Left lung (tissue), 10 donors: ENCODE results near the gene TMEM61. TPM values are rescaled to one million over a fixed set of nuclear protein-coding genes. Genes with fewer than 3 reads are reported as not detected.

Source experiments
- ATAC-seq: fragments of 200-7000 bp; cut with Tn5 transposase; one replicate; pipeline ENCODE4 v1.9.1; 2020; ENCODE audit warnings: moderate library complexity
- DNase-seq, 4 donors: peaks; one replicate each; pipeline ENCODE4 v3.0.0-alpha.2; 2013 to 2020
- H3K27ac ChIP-seq, 2 donors: fragments of 200-600 bp; sonication (generic) in 1 of 2; one replicate each; pipeline versions ENCODE4 v1.5.0 to v1.8.0; 2020 to 2021
- H3K27me3 ChIP-seq, 2 donors: fragments of 200-600 bp; sonication (generic) in 1 of 2; one replicate each; pipeline versions ENCODE4 v1.5.0 to v1.8.0; 2020 to 2021
- H3K36me3 ChIP-seq, 2 donors: fragments of 200-600 bp; sonication (generic) in 1 of 2; one replicate each; pipeline versions ENCODE4 v1.5.0 to v1.8.0; 2020 to 2021
- H3K4me1 ChIP-seq, 2 donors: fragments of 200-600 bp; one replicate each; pipeline ENCODE4 v1.8.0; 2021
- H3K4me3 ChIP-seq, 2 donors: fragments of 200-600 bp; sonication (generic) in 1 of 2; one replicate each; pipeline versions ENCODE4 v1.5.0 to v1.8.0; 2020 to 2021; ENCODE audit warnings: mild to moderate bottlenecking in 1 of 2
- H3K9me3 ChIP-seq, 2 donors: fragments of 200-600 bp; sonication (generic) in 1 of 2; one replicate each; pipeline versions ENCODE4 v1.5.0 to v1.8.0; 2020 to 2021
- intact Hi-C, 2 donors: fragments of 100-400 bp; cut with DNase I; formaldehyde crosslinking; loops; one replicate each; pipeline versions ENCODE4 v1.11.2 to v1.14.2; 2022
- polyA plus RNA-seq, 6 donors: library from polyadenylated mRNA; unstranded; fragments of 120-200 nt; gene quantifications; one replicate each; pipeline ENCODE4 v1.2.1, GENCODE V29; 2013; ENCODE audit not compliant: insufficient read length in 6 of 6
- total RNA-seq, 2 donors: library from RNA; stranded (reverse); fragmentation: NEBNext Ultra II Directional; extraction: Animal tissue kit (Norgen Biotek cat#: 25700); gene quantifications; one replicate each; pipeline ENCODE4 v1.2.1, GENCODE V29; 2021
- TF ChIP-seq, protein P1 (sequence below), 2 donors: fragments of 200-600 bp; sonication (generic) in 1 of 2; IDR thresholded peaks; one replicate each; pipeline versions ENCODE4 v1.5.0 to v1.8.0; 2021; ENCODE audit warnings: antibody characterized with exemption in 2 of 2
- donor health status: DM: no; HTN: yes; CAD: no.
- donor health status: DM: no; HTN: no; CAD: no.

TMEM61 gene
- total and polyA plus RNA-seq, 8 donors, result 0.20 to 1.6 (median 0.28) TPM

DNA sequence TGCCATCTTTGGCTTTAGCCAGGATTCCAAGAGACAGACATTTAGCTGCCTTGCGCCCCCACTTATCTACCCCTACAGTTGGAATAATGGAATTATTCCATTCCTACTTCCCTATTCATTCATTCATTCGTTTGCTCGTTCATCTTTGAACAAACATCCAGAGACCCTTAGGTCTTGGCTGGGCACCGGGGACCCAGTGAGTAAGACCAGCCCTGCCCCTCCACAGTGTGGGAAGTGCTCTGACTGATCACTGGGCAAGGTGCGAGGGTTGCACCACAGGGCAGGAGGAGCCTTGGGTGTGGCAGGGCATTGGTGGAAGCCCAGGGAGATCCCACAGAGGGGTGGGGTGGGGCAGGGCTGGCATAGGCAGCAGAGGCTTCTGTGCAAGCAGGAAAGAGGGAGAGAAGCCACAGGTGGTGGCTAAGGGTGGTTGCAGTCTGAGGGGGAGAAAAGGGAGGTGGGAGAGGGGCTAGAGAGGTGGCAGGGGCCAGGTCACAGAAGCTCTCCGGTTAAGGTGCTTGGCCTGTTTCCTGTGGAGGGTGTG is 35.0 kb upstream of the TMEM61 start:
- H3K27ac ChIP-seq, result no peak overlapping the region
- H3K4me3 ChIP-seq, result no peak overlapping the region
- no peaks in the 10 kb centered on the region for H3K27me3 ChIP-seq
- DNase-seq, result peak in 2 of 4 donors; percentile 44 to 76
- TF ChIP-seq, protein P1, sequence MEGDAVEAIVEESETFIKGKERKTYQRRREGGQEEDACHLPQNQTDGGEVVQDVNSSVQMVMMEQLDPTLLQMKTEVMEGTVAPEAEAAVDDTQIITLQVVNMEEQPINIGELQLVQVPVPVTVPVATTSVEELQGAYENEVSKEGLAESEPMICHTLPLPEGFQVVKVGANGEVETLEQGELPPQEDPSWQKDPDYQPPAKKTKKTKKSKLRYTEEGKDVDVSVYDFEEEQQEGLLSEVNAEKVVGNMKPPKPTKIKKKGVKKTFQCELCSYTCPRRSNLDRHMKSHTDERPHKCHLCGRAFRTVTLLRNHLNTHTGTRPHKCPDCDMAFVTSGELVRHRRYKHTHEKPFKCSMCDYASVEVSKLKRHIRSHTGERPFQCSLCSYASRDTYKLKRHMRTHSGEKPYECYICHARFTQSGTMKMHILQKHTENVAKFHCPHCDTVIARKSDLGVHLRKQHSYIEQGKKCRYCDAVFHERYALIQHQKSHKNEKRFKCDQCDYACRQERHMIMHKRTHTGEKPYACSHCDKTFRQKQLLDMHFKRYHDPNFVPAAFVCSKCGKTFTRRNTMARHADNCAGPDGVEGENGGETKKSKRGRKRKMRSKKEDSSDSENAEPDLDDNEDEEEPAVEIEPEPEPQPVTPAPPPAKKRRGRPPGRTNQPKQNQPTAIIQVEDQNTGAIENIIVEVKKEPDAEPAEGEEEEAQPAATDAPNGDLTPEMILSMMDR (IDR thresholded peaks at IDR 0.05), result no peak
- ATAC-seq, result peak; percentile 72
- no peaks in the 10 kb centered on the region for H3K9me3 ChIP-seq
- no peaks in the 10 kb centered on the region for H3K36me3 ChIP-seq
- H3K4me1 ChIP-seq, result peaks cover 3 to 27% of the 10 kb centered on the region in 2 donors
- intact Hi-C loops, result loop anchor here in 1 of 2 donors (10.0 kb wide), 1 partner anchor 49 kb away; the partner anchor contains the start of gene BSND

DNA sequence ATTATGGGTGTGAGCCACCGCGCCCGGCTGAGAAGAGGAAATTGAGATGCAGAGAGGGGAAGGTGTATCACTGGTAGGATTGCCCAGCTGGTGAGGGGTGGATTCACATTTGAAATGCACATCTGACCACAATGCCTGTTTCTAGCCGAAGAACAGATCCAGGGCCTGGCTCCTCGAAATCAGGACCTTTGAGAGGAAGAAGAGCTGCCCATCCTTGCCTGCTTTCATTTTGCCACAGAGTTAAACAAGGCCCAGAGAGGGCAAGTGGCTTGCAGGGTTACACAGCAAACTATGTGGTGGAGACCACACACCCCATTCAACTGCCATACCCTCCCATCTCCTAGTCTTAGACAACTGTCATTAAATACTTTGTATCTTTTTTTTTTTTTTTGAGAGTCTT is 32.9 kb upstream of the TMEM61 start:
- intact Hi-C loops, result loop anchor here in 1 of 2 donors (10.0 kb wide), 1 partner anchor 47 kb away; the partner anchor contains the start of gene BSND
- no peaks in the 10 kb centered on the region for H3K36me3 ChIP-seq

DNA sequence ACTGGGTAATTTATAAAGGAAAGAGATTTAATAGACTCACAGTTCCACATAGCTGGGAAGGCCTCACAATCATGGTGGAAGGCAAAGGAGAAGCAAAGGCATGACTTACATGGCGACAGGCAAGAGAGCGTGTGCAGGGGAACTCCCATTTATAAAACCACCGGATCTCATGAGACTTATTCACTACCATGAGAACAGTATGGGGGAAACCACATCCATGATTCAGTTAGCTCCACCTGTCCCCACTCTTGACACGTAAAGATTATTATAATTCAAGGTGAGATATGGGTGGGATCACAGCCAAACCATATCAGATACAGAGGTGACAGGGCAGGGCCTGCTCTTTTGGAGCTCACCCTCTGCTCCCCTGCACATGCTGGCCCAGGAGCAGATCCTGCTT is 31.4 kb upstream of the TMEM61 start:
- no peaks in the 10 kb centered on the region for H3K27me3 ChIP-seq
- no peak for ATAC-seq
- TF ChIP-seq, protein P1 (IDR thresholded peaks at IDR 0.05), result no peak
- H3K4me3 ChIP-seq, result no peak overlapping the region
- DNase-seq, result no peak
- H3K36me3 ChIP-seq, result no peaks in the 10 kb centered on the region
- no peaks in the 10 kb centered on the region for H3K9me3 ChIP-seq
- intact Hi-C loops, result loop anchor here in 1 of 2 donors (10.0 kb wide), 1 partner anchor 46 kb away; the partner anchor contains the start of gene BSND
- H3K27ac ChIP-seq, result no peak overlapping the region
- peaks cover 7 to 33% of the 10 kb centered on the region in 2 donors for H3K4me1 ChIP-seq

More for the DNA sequence above, 32.9 kb upstream of the TMEM61 start:
- Histone ChIP-seq H3K27me3 (no peaks in the 10 kb centered on the region), H3K9me3 (no peaks in the 10 kb centered on the region), H3K27ac (no peak overlapping the region), H3K4me3 (no peak overlapping the region), H3K4me1 (peaks cover 7 to 33% of the 10 kb centered on the region in 2 donors)
- DNase-seq (no peak), ATAC-seq (no peak)
- TF ChIP-seq, protein P1 (IDR thresholded peaks at IDR 0.05), result no peak

DNA sequence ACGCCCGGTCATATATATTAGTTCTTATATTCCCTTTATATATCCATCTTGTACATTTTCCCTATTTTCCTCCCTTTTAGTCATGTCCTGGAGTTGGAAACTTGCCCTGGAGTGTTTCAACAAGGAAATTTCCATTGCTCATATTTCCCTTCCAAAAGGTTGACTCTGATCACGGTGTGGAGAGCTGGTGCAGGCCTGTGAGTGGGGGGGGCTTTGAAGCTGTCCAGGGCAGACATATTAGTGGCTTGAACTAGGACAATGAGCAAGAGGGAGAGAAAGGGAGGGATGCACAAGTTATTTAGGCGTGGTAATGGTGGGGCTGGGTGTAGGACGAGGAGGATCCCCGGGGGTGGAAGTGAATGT is 30.4 kb upstream of the TMEM61 start:
- no peaks in the 10 kb centered on the region for H3K27me3 ChIP-seq
- H3K27ac ChIP-seq, result no peak overlapping the region
- intact Hi-C loops, result no loop called here
- TF ChIP-seq, protein P1 (IDR thresholded peaks at IDR 0.05), result no peak
- no peak overlapping the region for H3K4me3 ChIP-seq
- peaks cover 7 to 31% of the 10 kb centered on the region in 2 donors for H3K4me1 ChIP-seq
- DNase-seq, result no peak
- no peaks in the 10 kb centered on the region for H3K9me3 ChIP-seq
- no peaks in the 10 kb centered on the region for H3K36me3 ChIP-seq
- ATAC-seq, result no peak

DNA sequence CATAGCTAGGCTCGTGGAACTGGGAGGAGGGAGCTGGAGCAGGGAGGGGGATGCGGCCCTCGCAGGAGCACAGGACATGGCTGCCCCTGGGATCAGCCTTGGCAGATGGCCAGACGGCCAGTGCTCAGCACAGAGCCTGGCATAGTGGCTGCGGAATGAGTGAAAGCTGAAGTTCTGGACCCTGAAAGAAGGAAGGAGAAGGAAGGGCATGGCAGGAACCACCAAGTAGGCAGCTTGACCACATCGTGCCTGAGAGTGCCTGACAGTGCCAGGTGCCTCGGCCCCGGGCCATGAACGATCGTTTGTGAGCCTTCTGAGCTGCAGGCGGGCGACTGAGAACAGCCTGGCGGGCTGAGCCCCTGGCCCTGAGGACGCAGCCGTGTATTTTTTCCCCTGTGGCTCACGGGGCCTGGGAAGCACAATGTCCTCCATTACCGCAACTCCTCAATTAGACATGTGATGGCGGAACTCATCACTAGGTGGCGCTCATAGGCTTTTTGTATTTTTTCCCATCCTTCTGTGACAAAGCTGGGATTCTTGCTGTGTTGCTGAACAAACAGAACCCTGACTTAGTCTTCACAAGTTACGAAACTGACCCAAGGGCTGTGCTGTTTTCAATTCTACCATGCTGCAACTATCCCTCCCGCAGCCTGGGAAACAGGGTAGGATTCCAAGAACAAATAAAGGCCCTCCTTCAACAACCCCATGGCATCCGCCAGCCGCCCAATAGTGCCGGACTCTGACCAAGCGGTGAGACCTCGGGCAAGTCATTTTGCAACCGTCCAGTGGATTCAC is 29.9 kb upstream of the TMEM61 start:
- Histone ChIP-seq H3K27me3 (no peaks in the 10 kb centered on the region), H3K4me3 (no peak overlapping the region), H3K9me3 (no peaks in the 10 kb centered on the region), H3K27ac (no peak overlapping the region), H3K4me1 (peaks cover 7 to 25% of the 10 kb centered on the region in 2 donors), H3K36me3 (no peaks in the 10 kb centered on the region)
- DNase-seq (peak; percentile 52 to 84 (median 76)), ATAC-seq (peak; percentile 93)
- intact Hi-C loops, result no loop called here
- TF ChIP-seq, protein P1 (IDR thresholded peaks at IDR 0.05), result peak; percentile 70 to 76
